Endothelial cell of umbilical vein (primary cell): ENCODE results near the gene STMND1. TPM values are rescaled to one million over a fixed set of nuclear protein-coding genes. Genes with fewer than 3 reads are reported as not detected.

Experiments
- BruUV-seq: library from RNA; stranded (reverse); fragments of 400-500 nt; replicated peaks from 2 replicates; lab custom pipeline; 2021; lab: Mats Ljungman, UMichigan
- CTCF ChIA-PET: fragments of 300-600, 350-600 bp; sonication (Branson Sonifier 250); formaldehyde crosslinking; loops from one replicate; lab custom pipeline; 2021; ENCODE audit warnings: antibody characterized with exemption, inconsistent platforms; lab: Charles Lee
- POLR2A ChIA-PET: fragments of 300-600, 350-600 bp; sonication (Branson Sonifier 250); formaldehyde crosslinking; loops from one replicate; lab custom pipeline; 2021; ENCODE audit warnings: antibody characterized with exemption, inconsistent platforms; lab: Charles Lee
- DNase-seq: peaks from one replicate; pipeline ENCODE4 v3.0.0-alpha.2; 2011; ENCODE audit warnings: low read depth, low spot score
- FAIRE-seq: peaks from 2 replicates; lab custom pipeline; 2011; peaks lifted over from hg19 to GRCh38; lab: Jason Lieb, UNC
- H2AFZ ChIP-seq: 2 replicates; pipeline ENCODE4 v1.6.0; 2012; ENCODE audit warnings: low read depth, low read length, control low read depth, inconsistent platforms
- H3K27ac ChIP-seq: 2 replicates; pipeline ENCODE4 v1.5.1; 2011; ENCODE audit warnings: low read depth, mild to moderate bottlenecking, control low read depth, low read length, moderate library complexity; ENCODE audit not compliant: insufficient read depth
- H3K27me3 ChIP-seq, 2 experiments: 2 replicates each; pipeline versions ENCODE4 v1.6.0 to v1.6.1; 2011; ENCODE audit warnings: low read length in 2 of 2, mixed read lengths in 1 of 2; ENCODE audit not compliant: control insufficient read depth in 2 of 2, insufficient read depth in 2 of 2
- H3K36me3 ChIP-seq, 2 experiments: 2 replicates in 1 of 2; 3 replicates in 1 of 2; pipeline ENCODE4 v1.5.1; 2011; ENCODE audit warnings: low read length in 2 of 2, mild to moderate bottlenecking in 1 of 2, moderate library complexity in 1 of 2; ENCODE audit not compliant: control insufficient read depth in 2 of 2, insufficient read depth in 2 of 2; ENCODE audit errors: extremely low read depth in 1 of 2
- H3K4me1 ChIP-seq: 3 replicates; pipeline ENCODE4 v1.5.1; 2011; ENCODE audit warnings: mild to moderate bottlenecking, low read length; ENCODE audit not compliant: control insufficient read depth, insufficient read depth; ENCODE audit errors: extremely low read depth
- H3K4me2 ChIP-seq: 2 replicates; pipeline ENCODE4 v1.6.1; 2011; ENCODE audit warnings: low read length, control low read depth, mixed read lengths; ENCODE audit not compliant: insufficient read depth
- H3K4me3 ChIP-seq, 3 experiments: fragments of 200-600 bp in 1 of 3; sonication (generic), shearing (Covaris generic) in 1 of 3; replicated peaks in 1 of 3; 2 replicates each; pipeline ENCODE4 v1.5.1; 2011 to 2016; ENCODE audit warnings: control low read depth in 3 of 3, low read length in 3 of 3, mild to moderate bottlenecking in 2 of 3, inconsistent platforms in 1 of 3, low read depth in 1 of 3, moderate library complexity in 1 of 3; ENCODE audit not compliant: insufficient read depth in 1 of 3
- H3K79me2 ChIP-seq: 2 replicates; pipeline ENCODE4 v1.6.0; 2012; ENCODE audit warnings: low read length, inconsistent platforms; ENCODE audit not compliant: control insufficient read depth, insufficient read depth
- H3K9ac ChIP-seq: replicated peaks from 2 replicates; pipeline ENCODE3; 2011; ENCODE audit warnings: low read length, control low read depth; ENCODE audit not compliant: insufficient read depth; ENCODE audit errors: extremely low read depth
- H3K9me1 ChIP-seq: replicated peaks from 3 replicates; pipeline ENCODE4 v1.6.0; 2011; ENCODE audit warnings: mild to moderate bottlenecking, low read length; ENCODE audit not compliant: control insufficient read depth, insufficient read depth; ENCODE audit errors: extremely low read depth
- H3K9me3 ChIP-seq: replicated peaks from 2 replicates; pipeline ENCODE4 v1.5.1; 2012; ENCODE audit warnings: low read length, inconsistent platforms; ENCODE audit not compliant: control insufficient read depth, insufficient read depth
- H4K20me1 ChIP-seq: replicated peaks from 2 replicates; pipeline ENCODE3; 2011; ENCODE audit warnings: mild to moderate bottlenecking, low read length; ENCODE audit not compliant: control insufficient read depth, insufficient read depth; ENCODE audit errors: extremely low read depth
- CTCF ChIP-seq, 2 donors: IDR thresholded peaks; 1 replicate in 1 of 2; 2 replicates in 1 of 2; pipeline ENCODE4 v1.5.1; 2011; ENCODE audit warnings: low read length in 2 of 2, mild to moderate bottlenecking in 2 of 2, moderate library complexity in 2 of 2, control low read depth in 1 of 2, inconsistent platforms in 1 of 2, low read depth in 1 of 2; ENCODE audit not compliant: insufficient read depth in 1 of 2; ENCODE audit errors: extremely low read depth in 1 of 2
- FOS ChIP-seq: IDR thresholded peaks from 2 replicates; pipeline ENCODE4 v1.6.1; 2011; ENCODE audit warnings: mild to moderate bottlenecking, low read length, moderate library complexity, borderline replicate concordance; ENCODE audit not compliant: insufficient read depth
- JUN ChIP-seq: IDR thresholded peaks from 2 replicates; pipeline ENCODE4 v1.6.1; 2011; ENCODE audit warnings: borderline replicate concordance, low read depth; ENCODE audit not compliant: insufficient read length, insufficient read depth
- MYC ChIP-seq: IDR thresholded peaks from one replicate; pipeline ENCODE4 v1.6.1; 2011; ENCODE audit warnings: mild to moderate bottlenecking, low read depth, low read length
- POLR2A ChIP-seq: IDR thresholded peaks from 2 replicates; pipeline ENCODE4 v1.6.1; 2012; ENCODE audit warnings: low read depth, mild to moderate bottlenecking, control low read depth, low read length
- POLR2AphosphoS5 ChIP-seq: IDR thresholded peaks from 2 replicates; pipeline ENCODE4 v1.6.1; 2012; ENCODE audit warnings: low read depth, mild to moderate bottlenecking, control low read depth, low read length, moderate library complexity; ENCODE audit not compliant: insufficient read depth
- dilution Hi-C: fragments of 300-500 bp; cut with MboI; formaldehyde crosslinking; loops from one replicate; pipeline ENCODE4 v1.15.0; 2019; ENCODE audit warnings: low sequenced_read_pairs; ENCODE audit not compliant: extremely low pct_ligation_motif_present
- intact Hi-C: fragments of 100-400 bp; cut with micrococcal nuclease; formaldehyde crosslinking; loops from one replicate; pipeline ENCODE4 v1.10.0; 2022
- polyA plus RNA-seq, 4 experiments: library from polyadenylated mRNA; depleted of rRNA in 3 of 4; stranded (reverse) in 3 of 4; unstranded in 1 of 4; fragments of >200 nt; gene quantifications; 2 replicates each; pipeline versions ENCODE4 v1.2.1 to v1.2.3, GENCODE V29; 2011 to 2012; ENCODE audit warnings: missing spikeins in 1 of 4
- total RNA-seq: library from RNA; stranded (reverse); gene quantifications from 2 replicates; pipeline ENCODE4 v1.2.3, GENCODE V29; 2021
- TF ChIP-seq, protein P1 (sequence below): IDR thresholded peaks from 2 replicates; pipeline ENCODE4 v1.6.1; 2011; ENCODE audit not compliant: insufficient read depth, insufficient read length

STMND1 gene
- total and polyA plus RNA-seq, 2 donors (not counting 3 experiments of a cell fraction or from before 2014, with no cell fraction given): not detected

DNA sequence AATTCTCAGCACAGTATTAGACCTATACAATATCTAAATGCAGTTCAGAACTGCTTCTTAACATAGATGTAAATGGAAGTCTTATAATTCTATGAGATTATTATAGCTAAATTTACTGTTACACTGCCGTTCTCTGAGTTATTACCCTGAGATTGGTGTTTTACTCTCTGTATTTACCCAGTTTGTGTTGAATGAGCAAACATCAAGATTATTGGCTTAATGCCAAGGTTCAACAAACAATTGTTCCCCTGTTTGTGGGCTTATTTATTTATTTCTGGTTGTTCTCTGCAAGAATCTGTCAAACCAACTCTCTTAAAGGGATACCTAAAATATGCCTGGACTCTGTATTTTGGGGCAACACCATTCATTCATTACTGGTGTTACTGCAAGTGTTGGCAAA, 5.2 kb upstream of the STMND1 start:
- Histone ChIP-seq H3K9me1 (no peaks in the 10 kb centered on the region), H3K4me1 (peaks cover 3% of the 10 kb centered on the region), H3K79me2 (no peaks in the 10 kb centered on the region), H3K36me3 (no peaks in the 10 kb centered on the region), H2AFZ (no peak overlapping the region), H3K9me3 (no peaks in the 10 kb centered on the region), H3K9ac (no peak overlapping the region), H4K20me1 (no peaks in the 10 kb centered on the region), H3K27me3 (peaks cover 12 to 27% of the 10 kb centered on the region in 2 experiments), H3K27ac (no peak overlapping the region), H3K4me2 (no peak overlapping the region), H3K4me3 (no peak overlapping the region)
- ChIA-PET POLR2A (no interaction called here), CTCF (interaction anchor here (3.1 kb wide), 1 partner anchor 10 kb away, joined by 17 read pairs; no protein-coding TSS in a partner anchor)
- dilution Hi-C loops (no loop called here), intact Hi-C loops (no loop called here)
- TF ChIP-seq POLR2AphosphoS5: no peak
- TF ChIP-seq JUN: no peak
- TF ChIP-seq FOS: no peak
- no TSS peak for BruUV-seq
- FAIRE-seq (no peak), DNase-seq (no peak)

DNA sequence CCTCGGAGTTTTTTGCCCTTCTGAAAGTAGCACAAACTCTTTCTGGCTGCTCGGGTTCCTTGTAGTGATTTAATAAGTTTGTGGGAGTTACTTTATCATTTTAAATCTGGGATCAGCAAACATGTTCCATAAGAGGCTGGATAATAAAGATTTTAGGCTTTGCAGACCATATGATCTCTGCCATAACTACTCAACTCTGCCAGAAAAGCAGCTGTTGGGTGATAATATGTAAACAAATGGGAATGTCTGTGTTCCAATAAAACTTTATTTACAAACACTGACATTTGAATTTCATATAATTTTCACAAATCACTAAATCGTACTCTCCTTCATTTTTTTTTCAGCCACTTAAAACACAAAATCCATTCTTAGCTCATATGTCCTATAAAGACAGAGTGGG, 3.9 kb upstream of the STMND1 start:
- TF ChIP-seq CTCF (IDR thresholded peaks at IDR 0.05; ENCODE audit: extremely low read depth in 1 of 2, insufficient read depth in 1 of 2, low read depth in 1 of 2, low read length in 2 of 2) (no peak), POLR2AphosphoS5 (no peak), FOS (no peak), MYC (no peak), POLR2A (no peak)
- TF ChIP-seq, protein P1, sequence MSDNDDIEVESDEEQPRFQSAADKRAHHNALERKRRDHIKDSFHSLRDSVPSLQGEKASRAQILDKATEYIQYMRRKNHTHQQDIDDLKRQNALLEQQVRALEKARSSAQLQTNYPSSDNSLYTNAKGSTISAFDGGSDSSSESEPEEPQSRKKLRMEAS: no peak
- CTCF ChIA-PET: interaction anchor here (1.0 to 2.5 kb wide), 3 partner anchors 10 to 133 kb away, joined by 4 to 11 read pairs (median 4); no protein-coding TSS in a partner anchor
- dilution Hi-C loops: no loop called here

More for the DNA sequence above, 3.9 kb upstream of the STMND1 start:
- H3K9me1 ChIP-seq: no peaks in the 10 kb centered on the region
- peaks cover 22 to 40% of the 10 kb centered on the region in 2 experiments for H3K27me3 ChIP-seq
- intact Hi-C loops: no loop called here
- H4K20me1 ChIP-seq: no peaks in the 10 kb centered on the region
- BruUV-seq: no TSS peak
- H3K4me2 ChIP-seq: no peak overlapping the region
- H3K4me3 ChIP-seq: no peak overlapping the region
- no peaks in the 10 kb centered on the region for H3K9me3 ChIP-seq
- H3K36me3 ChIP-seq: no peaks in the 10 kb centered on the region
- no peak overlapping the region for H3K9ac ChIP-seq
- H3K79me2 ChIP-seq: no peaks in the 10 kb centered on the region
- H3K27ac ChIP-seq: no peak overlapping the region
- POLR2A ChIA-PET: no interaction called here
- peaks cover 5% of the 10 kb centered on the region for H3K4me1 ChIP-seq
- FAIRE-seq: no peak
- no peak overlapping the region for H2AFZ ChIP-seq
- DNase-seq: no peak
